HG02938 (cell line): Measurements from ENCODE around the gene MT3.
"Not testable (repeated sequence)": the region's sequence is repeated elsewhere in the genome, so short reads cannot be mapped to it uniquely, and the experiment has no call there.

Experiments used
- ATAC-seq: cut with Tn5 transposase; IDR thresholded peaks from one replicate; pipeline ENCODE4 v1.9.1; 2021; ENCODE audit warnings: mild to moderate bottlenecking, moderate library complexity; ENCODE audit not compliant: unreplicated experiment

Gene MT3

GRCh38 chr16:56577300-56577625 is 12.1 kb upstream of the MT3 start:
- no peak for ATAC-seq

GRCh38 chr16:56580391-56581048 is 8.8 kb upstream of the MT3 start:
- no peak for ATAC-seq

GRCh38 chr16:56582911-56583310 is 6.4 kb upstream of the MT3 start:
- ATAC-seq: not testable (repeated sequence)

- ATAC-seq: no peak
These were observed 5.8 kb upstream of the MT3 start for GRCh38 chr16:56583351-56584168.

DNA sequence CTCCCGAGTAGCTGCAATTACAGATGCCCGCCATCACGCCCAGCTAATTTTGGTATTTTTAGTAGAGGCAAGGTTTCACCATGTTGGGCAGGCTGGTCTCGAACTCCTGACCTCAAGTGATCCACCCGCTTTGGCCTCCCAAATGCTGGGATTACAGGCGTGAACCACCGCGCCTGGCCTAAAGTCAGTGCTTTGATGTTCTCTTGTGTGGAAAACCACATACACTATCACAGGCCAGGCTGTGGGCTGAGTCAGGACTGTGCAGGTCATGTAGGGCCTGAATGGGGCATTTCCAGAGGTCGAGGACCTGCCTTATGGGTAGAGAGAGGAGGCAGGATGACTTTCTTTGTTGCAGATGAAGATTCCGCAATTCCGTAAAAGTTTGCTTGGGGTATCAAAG is 5.1 kb upstream of the MT3 start:
- ATAC-seq: no peak

- no peak for ATAC-seq
These were observed 567 bp upstream of the MT3 start for GRCh38 chr16:56588781-56589140.

GRCh38 chr16:56591377-56592060 is 2.2 kb downstream of the MT3 start:
- no peak for ATAC-seq

DNA sequence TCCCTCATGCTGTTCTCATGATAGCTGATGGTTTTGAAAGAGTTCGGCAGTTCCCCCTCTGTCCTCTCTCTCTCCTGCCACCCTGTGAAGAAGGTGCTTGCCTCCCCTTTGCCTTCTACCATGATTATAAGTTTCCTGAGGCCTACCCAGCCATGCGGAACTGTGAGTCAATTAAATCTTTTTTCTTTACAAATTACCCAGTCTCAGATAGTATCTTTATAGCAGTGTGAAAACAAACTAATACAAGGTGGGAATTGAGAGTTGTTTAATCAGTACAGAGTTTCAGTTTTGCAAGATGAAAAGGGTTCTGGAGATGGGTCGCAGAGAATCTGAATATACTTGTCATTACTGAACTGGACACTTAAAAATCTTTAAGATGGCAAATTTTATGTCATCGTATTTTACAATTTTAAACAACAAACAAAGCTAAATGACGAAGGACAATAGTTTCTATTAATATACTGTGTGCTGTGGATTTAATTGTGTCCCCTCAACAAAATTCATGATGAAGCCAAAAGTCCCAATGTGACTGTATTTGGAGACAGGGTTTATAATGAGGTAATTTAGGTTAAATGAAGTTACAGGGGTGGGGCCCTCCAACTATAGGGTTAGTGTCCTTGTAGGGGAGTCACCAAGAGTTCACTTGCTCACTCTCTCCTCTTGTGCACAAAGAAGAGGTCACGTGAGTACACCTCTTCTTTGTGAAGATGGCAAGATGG is 4.4 kb downstream of the MT3 start:
- ATAC-seq: no peak

DNA sequence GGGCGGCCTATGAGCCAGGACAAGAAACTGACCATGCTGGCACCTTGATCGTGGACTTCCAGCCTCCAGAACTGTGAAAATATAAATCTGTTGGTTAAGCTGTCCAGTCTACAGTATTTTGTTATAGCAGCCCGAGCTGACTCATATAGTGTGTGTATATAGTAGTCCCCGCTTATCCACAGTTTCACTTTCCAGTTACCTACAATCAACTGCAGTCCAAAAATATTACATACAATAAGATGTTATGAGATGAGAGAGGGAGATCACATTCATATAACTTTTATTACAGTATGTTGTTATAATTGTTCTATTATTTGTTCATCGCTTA is 4.9 kb downstream of the MT3 start:
- no peak for ATAC-seq

GRCh38 chr16:56600398-56600999 is 11.2 kb downstream of the MT3 start:
- ATAC-seq: no peak

DNA sequence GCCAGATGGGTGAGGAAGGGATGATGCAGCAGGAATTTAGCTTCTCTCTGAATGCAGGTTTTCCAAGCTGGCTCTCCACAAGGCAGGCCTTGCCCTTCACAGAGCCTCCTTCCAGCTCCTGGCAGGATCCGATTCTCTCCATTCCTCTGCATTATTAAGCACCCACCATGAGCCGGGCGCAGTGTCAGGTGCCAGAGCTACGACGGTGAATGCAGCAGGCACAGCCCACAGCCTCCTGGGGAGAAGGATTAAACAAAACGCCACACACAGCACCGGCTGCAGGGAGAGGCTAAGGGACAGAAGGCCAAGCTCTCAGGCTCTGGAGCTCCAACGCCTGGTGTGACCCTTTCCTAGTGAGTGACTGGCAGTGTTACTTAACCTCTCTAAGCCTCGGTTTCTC is 12.0 kb downstream of the MT3 start:
- ATAC-seq: no peak

GRCh38 chr16:56603589-56603988 is 14.3 kb downstream of the MT3 start:
- ATAC-seq: no peak

DNA sequence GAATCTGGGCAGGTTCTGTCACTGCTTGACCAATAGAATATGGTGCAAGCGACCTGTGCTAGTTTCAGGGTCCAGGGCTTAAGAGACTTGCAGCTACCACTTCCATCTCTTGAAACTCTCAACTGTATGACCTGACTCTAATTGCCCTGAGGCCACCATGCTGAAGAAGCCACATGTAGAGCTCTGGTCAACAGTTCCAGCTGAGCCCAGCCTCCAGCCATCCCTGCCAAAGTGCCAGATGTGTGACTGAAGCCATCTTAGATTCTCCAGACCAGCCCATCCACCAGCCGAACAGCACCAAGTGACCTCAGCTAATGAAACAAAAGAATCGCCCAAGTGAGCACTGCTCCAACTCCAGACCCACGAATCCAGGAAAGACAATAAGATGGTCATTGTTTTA is 15.6 kb downstream of the MT3 start:
- ATAC-seq: no peak

GRCh38 chr16:56605475-56605874 is 16.1 kb downstream of the MT3 start:
- ATAC-seq: no peak

DNA sequence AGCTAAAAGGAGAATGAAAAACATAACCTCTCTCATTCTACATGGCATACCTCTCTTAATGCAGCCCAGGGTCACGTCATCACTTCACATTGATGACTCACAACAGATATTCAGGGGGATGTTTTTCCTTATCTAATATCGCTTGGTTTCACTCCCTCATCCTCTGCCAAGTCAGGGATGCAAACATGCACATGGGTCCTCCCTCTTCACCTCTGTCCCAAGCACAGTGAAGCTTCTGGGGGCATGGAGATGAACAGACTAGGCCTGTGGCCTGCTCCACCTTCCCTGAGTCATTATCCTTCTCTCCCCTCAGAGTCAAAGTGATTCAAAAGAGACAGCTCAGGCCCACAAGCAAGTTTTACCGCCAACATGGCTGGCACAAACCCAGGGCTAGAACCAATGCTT is 16.7 kb downstream of the MT3 start:
- no peak for ATAC-seq

GRCh38 chr16:56606476-56607108 is 17.3 kb downstream of the MT3 start:
- no peak for ATAC-seq

- ATAC-seq: no peak
These were observed 17.8 kb downstream of the MT3 start for GRCh38 chr16:56607109-56607618.

DNA sequence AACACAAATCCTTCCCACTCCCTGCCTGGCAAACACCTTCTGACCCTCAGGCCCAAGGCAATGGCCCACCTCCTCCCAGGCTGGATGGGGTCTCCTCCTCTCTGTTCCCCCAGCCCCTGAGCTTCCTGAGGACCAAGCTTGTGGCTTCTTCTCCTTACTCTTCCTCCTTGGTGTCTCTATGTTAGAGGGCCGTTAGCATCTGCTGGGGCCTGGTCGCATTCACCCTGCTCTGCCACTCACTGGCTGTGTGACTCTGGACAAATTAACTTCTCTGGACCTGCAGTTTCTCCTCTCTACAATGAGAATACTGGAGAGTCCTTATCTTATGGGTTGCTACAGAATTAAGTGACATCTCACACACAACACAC is 18.3 kb downstream of the MT3 start:
- ATAC-seq: no peak

GRCh38 chr16:56608043-56608875 is 18.9 kb downstream of the MT3 start, which contains the start of gene MT2A:
Gene MT2A (plus strand): TSS chr16:56608584. CDS start chr16:56608656, 72 bp downstream.
- peak; percentile 77 for ATAC-seq
